Renal cortex interstitium (tissue), 11 donors: Measurements from ENCODE around the gene FMNL2. TPM values are rescaled to one million over a fixed set of nuclear protein-coding genes. Genes with fewer than 3 reads are reported as not detected.

Source experiments
- DNase-seq, 11 donors: peaks; one replicate each; pipeline ENCODE4 v3.0.0-alpha.2; 2013; ENCODE audit warnings: low read depth in 9 of 11, low spot score in 4 of 11; ENCODE audit errors: extremely low read depth in 1 of 11
- polyA plus RNA-seq, 3 donors: library from polyadenylated mRNA; unstranded; fragments of 120-200 nt; gene quantifications; one replicate each; pipeline ENCODE4 v1.2.1, GENCODE V29; 2013; ENCODE audit not compliant: insufficient read length in 3 of 3

FMNL2 gene
- polyA plus RNA-seq, 3 donors: 97.2 to 118 (median 110) TPM

DNA sequence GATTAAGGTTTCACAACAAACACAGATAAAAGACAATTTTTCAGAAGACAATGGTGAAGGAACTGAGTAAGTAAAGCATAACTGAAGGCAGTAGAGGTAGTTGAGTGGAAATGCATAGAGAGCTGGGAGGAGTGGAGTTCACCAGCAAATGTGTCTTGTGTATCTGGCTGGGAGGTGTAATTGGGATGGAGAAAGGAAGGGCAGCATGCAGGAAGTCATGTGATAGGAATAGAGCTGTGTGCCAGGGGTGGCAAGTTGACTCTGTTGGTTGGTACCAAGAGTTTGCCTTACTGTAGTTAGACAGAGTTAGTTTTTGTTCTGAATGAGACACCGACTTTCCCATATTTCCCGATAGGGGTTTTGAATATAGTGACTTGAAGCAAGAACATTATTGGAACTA lies 56.3 kb downstream of the FMNL2 start:
- DNase-seq: no peak

DNA sequence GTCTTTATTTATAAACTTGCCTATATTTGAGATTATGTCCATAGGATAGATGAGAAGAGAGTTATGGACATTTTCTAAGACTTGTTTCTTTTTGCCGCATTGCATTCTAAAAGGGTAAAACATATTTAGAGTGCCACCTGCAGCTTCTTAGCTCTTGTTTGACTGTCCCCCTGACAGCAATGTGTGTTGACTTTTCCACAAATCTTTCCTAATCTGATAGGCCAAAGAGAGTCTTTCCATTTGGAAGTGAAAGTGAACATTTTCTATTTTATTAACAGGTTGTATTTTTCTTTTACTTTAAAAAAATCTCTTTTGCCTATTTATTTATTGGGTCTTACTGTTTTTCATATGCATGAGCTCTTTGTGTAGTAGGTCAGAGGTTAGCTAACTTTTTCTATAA lies 58.4 kb downstream of the FMNL2 start:
- no peak for DNase-seq

DNA sequence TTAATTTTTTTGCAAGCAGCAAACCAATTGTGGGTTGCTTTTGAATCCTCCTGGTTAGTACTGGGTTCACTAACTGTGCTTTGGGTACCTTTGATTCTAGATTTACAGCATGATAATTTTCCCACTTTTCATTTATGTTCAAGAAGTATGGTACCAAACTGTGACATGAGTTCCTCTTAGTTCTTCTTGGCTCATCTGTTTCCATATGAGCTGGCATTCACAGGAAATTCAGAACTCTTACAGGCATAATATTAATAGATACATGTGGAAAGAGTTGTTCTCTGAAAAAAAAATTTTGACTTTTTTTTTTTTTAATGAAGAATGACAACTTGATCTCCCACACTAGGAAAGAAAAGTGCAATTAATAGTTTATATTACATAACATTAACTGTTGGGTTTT lies 59.4 kb downstream of the FMNL2 start:
- no peak for DNase-seq

DNA sequence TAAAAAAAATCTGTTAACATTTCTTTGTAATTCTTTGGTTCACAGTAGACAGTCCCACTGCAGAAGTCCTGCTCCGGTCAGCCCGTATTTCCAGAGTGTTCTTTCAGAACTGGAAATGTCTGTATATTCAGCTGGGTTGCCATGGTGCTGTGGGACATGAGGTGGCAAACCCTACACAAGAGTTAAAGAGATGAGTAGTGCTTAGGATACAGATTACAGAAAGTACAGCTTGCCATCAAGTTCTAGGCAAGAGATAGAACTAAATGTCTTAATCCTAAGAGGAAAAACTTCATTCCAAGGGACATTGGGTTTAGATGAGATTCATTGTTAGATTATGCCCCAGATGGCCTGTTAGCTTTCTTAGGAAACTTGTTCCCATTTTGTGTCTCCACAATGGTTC lies 60.1 kb downstream of the FMNL2 start:
- no peak for DNase-seq

DNA sequence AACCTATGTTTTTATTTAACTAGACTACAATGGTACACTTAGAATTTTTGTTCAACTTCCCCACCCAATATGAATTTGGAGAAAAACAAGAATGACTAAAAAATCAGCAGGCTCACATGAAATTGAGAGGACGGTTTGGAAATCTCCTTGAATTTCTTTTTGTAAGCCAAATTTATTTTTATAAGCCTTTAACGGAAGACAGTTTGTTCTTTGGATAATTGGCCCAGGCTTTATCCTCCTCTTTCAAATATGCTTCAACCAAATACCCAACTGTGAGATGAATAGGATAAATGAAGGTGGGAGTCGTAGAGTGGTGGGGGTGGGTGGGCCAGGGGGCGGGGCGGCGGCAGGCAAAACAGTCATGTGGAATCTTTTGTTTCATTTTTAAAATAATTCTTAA lies 60.6 kb downstream of the FMNL2 start:
- no peak for DNase-seq

DNA sequence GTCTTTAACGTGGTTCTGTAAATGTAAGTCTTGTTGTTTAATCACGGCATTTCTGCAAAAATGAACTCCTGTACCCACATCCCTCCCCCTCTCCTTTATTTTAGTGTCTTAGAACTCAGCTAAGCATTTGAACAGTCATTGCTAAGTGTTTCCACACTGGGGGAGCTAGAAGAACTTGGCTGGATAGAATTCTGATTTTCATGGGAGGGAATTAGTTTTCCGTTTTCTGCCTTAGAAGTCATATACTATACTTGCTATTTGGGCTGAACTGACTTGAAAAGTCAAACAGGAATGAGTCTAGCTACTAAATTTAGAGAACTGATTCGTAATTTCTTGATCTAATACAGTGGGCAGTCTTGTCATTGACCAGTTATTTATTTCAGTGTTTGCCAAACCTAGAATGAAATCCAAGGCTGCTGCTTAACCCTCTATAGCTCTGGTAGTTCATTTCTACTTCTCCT lies 61.1 kb downstream of the FMNL2 start:
- DNase-seq: no peak

DNA sequence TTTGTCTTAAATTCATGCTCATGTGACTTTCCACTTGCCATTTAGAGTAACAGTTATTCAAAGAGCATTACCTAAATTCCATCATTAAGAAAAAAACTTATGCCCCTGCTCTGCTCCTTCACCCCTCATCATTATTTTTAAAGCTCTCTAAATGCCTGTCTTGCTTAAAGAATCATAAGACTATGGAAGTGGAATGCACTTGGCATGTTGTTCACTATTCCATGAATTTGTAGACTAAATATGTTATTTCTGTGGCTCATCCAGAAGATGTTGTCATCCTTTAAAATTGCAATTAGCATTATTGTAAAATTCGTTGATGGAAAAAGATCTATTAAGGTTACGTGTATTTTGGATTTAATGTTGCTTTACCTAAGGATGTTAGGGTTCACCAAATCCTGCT lies 61.8 kb downstream of the FMNL2 start:
- no peak for DNase-seq

DNA sequence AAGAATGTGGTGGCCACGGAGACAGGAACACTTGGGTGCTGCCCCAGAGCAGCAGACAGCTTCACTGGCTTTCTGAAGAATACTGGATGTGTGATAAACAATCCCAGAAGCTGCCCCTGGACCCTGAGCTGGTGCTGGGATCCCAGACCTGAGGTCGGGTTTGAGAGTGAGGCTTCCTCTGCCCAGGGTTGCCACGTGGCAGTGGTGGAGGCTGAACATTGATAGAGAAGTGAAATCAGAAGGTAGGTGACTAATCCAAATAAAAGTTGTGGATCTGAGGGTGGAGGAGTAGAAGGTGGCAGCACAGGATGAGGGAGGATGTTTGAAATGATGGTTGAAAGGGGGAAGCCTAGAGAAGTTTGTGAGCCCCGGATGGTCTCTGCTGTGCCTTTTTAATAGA lies 64.0 kb downstream of the FMNL2 start:
- DNase-seq: no peak

DNA sequence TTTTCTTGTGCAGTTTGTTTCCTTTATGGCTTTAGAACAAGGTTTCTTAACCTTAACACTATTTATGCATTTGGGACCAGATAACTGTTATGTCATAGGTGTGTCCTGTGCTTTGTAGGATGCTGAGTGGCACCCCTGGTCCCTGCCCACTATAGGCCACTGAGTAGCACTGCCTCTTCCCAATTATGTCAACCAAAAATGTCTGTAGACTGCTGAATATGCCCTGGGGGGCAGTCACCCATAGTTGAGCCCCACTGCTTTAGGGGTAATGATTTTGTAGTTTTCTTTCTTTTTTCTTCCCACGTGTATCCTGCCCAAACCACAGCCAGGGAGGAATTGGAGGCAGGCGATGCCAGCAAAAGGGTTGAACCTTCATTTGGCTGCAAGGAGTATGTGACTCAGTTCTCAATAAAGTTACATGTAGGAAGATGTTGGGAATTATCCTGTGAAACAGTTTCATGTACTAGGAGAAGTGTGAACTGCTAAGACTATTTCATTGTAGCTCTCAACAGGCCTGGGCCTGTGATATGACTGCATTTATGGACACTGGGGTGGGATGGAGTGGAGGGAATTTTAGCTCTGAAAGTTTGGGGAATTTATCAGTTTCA lies 65.7 kb downstream of the FMNL2 start:
- no peak for DNase-seq

DNA sequence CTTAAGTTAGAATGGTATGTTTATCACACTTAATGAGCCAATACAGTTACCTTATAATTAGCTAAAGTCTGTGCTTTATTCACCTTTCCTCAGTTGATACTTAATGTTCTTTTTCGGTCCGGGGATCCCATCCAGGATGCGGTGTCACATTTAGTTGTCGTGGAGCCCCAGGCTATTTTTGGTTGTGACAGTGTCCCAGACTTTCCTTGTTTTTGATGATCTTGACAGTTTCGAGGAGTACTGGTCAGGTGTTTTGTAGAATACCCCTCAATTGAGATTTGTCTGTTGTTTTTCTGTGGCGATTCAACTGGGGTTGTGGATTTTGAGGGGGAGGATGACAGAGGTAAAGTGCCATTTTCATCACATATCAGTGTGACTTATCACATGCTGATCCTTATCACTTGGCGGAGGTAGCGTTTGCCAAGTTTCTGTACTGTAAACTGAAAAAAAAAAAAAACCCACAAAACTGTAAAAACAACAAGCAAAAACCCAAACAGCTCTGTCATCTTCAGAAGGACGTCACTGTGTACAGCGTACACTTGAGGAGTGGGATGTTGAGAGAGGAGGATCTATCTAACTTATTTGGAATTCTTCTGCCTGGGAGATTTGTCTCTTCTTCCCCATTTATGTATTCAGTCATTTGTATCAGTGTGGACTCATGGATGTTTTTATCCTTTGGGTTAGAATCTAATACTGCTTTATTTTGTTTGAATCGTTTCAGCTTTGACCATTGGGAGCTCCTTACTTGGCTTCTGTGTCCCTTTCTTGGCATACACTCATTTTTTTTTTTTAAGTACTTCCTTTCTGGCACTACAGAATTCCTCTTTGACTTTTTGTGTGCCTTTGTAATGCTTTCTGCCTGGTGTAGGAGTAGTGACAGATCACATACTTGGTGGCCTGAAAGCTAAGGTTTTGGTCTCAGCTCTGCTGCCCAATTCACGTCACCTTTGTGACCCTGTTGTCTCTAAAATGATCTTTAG lies 68.1 kb downstream of the FMNL2 start:
- no peak for DNase-seq

DNA sequence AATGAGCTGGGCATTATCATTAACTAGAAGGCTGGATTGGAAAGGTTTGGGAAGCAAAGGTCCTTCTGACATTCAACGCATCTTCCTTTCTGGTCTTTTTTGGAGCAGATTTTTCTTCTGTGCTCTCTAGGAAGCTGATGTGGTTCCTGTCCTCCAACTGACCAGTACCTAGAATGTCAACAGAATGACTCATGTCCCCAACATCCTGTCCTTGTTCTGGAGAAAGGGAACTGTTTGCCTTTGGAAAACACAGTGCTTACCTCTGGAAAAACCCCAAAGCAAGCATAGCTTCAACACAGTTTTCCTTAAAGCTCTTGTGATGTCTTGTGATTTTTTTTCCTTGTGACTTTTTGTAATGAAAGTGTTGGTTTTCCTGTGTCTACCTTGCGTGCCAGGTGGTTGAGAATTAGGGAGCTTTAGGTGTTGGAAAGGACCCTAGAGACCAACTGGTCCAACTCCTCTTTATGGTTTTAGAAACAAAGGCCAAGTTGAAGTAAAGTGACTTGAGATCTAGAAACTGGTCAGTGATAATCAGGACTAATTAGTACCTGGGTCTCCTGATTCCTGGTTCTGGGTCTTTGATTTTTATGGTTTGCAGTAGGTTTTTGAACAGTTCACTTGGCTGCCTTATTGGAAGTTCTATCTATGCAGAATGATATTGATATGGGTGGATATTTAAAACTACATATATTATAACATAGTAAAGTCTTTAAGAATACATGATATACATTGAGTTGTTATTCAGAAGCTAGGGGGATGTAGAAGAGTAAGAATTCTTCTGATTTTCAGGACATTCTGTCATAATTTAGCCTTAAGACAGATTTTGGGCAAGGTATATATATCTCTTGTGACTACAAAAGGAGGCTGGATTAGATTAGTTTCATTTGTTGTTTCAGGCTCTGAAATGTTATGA lies 70.5 kb downstream of the FMNL2 start:
- DNase-seq: no peak

DNA sequence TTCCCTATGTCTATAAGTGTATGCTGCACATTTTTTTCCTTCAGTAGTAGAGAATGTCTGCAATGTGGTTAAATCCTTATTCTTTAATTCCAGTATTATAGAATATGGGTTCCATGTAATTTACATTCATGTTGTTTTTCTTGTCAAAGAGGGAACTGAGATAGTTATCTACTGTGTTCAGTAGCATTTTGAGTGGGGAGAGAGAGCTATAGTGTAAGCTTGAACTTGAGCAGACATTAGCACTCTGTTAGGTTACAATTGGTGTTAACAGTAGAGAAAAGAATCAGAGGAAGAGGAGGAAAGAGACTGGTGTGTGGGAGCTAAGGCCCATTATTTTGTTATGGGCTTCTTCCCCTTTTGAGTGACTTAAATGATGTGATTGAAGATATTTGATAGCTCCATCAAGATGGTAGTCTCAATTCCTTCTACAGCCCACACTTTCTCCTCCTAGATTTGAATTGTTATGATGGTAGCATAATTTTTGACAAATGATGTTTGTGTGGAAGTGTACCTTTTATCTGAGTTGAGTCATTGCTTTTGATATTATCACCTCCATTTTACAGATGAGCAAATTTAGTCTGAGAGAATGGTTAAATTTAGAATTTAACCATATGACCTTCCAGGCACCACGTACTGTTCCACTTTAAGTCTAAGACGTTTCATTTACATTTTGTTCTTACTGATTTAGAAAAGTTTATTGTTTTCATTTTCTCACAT lies 71.3 kb downstream of the FMNL2 start:
- DNase-seq: no peak

DNA sequence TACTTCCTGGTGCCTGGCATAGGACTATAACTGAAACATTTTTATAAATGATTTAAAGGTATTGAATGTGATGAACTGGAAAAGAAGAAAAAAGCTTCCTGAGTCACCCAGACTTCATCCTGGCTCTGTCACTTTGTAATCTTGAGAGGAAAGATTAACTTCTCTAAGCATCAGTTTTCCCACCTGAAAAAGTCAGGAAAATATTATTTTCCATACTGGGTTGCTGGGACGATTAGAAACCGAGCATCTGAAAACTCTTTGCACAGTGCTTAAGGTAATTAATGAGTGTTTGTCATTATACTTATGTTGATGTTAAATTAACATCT lies 71.8 kb downstream of the FMNL2 start:
- DNase-seq: no peak

DNA sequence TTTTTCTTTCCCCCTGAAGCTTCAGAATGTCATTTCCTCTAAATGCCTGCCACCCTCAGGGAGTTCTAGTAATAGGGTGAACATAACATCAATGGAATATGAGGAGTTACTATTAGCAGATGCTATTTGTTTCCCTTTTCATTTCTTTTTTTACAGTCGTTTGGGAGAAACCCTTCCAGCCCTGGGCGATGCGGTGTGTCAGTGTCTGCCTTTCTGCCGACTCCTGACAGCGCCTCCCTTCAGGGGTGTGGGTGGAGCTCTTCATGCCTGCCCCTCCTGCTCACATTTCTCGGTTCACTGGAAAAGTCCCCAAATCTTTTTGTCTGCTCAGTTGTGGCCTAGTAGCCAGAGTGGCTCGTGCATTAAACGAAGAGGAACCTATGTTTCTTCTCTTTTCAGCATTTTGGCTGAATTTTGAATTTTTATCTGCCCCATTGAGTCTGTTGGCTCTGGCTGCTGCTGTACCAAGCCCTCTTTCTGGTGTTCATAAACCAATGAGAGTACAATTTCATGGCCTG lies 72.3 kb downstream of the FMNL2 start:
- peak in 2 of 11 donors; percentile 22 to 28 for DNase-seq

DNA sequence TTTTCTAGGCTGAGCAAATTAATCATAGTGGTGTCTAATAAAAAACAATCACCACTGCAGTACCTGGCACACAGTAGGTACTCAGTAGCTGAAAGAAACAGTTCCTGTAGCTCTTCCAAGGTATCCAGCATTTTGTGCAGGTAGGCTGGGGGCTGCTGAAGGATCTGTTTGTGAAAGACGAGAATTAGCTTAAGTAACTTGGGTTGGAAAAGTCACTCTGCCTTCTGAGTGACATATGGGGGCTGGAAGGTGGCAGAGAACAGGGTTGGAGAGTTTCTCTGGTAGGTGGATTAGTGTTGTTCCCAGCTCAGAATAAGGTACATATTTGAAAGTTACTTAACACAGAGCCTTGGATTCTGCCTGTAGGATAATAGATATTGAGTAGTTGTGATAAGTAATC lies 72.8 kb downstream of the FMNL2 start:
- no peak for DNase-seq

DNA sequence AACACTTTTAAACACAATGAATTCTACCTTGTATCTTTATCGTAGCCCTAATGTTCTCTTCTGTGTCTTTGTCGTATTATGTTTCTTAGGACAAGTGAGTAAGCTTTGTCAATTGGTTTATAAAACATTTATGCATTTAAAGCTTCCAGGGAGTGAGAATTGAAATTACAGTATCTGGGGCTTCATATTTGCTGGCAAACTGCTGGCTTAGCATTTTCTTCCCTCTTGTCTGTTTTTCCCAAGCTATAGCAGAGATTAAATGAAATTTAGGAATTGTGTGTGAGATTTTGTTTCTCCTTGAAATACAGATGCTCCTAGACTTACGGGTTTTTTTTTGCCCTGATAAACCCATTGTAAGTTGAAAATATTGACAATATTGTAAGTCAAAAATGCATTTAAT lies 73.3 kb downstream of the FMNL2 start:
- no peak for DNase-seq

DNA sequence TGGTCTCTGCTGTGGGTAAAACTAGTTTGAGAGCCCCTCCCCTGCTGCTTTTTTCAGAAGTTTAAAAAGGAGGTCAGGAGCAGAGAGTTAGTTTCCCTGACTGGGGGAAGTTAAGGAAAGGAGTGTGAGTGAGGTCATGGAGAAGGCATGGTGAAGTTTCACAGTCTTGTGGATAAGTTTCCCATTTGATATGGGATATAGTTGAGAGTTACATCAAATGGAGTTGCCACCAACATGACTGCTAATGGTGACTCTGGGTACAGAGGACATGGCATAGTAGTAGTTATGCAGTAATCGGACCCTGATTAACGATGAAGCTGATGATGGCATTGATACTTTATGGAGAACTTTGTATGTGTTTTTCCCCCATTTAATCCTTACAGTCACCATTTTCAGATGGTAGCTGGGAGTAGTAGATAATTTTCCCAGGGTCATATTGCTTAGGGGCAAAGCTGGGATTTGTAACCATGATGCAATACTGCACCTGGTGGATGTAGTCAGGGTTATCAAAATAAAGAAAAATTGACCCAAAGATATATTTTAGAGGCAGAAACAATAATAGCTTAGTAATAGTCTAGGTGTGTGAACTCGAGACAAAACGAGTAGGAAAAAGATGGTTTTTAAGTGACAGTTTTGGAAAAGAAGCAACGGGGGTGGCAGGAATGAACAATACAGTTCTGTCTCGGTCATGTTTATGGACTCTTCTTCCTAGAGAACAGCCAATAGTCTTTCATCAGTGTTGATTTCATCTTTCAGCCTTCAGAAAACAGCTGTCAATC lies 74.6 kb downstream of the FMNL2 start:
- no peak for DNase-seq

DNA sequence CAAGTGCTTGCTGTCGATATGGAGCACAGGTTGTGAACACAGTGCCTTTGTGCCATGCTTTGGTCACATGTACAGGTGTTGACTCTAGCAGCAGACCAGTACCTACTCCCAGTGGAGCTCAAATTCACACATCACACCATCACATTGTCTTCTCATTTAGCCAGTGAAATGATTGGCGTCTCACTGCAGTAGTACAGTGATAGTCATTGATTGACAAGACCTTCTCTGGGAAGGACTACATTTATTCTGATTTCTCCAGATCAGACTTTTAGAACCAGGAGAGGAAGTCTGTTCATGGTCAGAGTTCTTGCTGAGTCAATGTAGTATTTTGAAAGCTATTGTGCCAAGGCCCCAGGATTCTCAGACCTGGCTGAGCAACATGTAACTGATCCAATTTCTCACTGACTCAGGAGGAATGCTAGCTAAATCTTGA lies 75.2 kb downstream of the FMNL2 start:
- DNase-seq: no peak
